CD4-positive, alpha-beta T cell treated with Interferon alpha-2 for 1 hour (primary cell): Measurements from ENCODE around the gene RDH8.
"Not testable (repeated sequence)": the region's sequence is repeated elsewhere in the genome, so short reads cannot be mapped to it uniquely, and the experiment has no call there.

ENCODE experiments used
- DNase-seq, 2 donors: peaks; one replicate each; pipeline ENCODE4 v3.0.0-alpha.2; 2020 to 2022

The RDH8 gene

DNA sequence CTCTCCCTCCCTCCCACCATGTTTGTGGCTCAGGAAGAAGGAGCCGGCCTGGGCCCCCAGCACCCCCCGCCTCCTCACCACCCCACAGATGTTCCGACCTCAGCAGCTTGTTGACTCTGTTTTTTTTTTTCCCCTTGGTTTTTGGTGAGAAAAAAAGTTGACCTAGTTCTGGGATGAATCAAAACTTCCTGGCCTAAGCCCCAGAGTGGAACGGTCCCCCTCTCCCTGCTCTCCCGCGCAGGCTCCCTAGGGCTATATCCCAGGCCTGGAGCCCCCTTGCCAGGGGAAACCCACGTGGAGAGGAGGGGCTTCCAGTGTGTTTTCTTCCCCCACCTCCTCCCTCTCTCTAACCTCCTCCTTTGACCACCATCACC is 7.0 kb upstream of the RDH8 start:
- no peak for DNase-seq

DNA sequence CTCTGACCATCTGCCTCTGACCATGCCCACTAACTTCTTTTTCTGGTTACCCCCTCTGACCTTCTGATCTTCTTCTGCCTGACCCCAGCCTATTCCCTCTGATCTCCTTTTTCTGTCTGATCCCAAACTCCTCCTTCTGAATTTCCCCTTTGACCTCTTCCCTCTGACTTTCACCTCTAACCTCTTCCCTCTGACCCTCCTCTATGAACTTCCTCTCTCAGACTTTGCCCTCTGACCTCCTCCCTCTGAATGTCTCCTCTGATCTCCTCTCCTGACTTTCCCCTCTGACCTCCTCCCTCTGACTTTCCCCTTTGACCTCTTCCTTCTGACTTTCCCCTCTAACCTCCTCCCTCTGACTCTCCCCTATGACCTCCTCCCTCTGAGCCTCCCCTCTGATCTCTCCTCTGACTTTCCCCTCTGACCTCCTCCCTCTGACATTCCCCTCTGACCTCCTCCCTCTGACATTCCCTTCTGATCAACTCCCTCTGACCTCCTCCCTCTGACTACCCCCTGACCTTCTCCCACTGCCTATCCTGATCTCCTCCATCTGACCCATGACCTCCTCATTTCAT is 6.4 kb upstream of the RDH8 start:
- DNase-seq: no peak

DNA sequence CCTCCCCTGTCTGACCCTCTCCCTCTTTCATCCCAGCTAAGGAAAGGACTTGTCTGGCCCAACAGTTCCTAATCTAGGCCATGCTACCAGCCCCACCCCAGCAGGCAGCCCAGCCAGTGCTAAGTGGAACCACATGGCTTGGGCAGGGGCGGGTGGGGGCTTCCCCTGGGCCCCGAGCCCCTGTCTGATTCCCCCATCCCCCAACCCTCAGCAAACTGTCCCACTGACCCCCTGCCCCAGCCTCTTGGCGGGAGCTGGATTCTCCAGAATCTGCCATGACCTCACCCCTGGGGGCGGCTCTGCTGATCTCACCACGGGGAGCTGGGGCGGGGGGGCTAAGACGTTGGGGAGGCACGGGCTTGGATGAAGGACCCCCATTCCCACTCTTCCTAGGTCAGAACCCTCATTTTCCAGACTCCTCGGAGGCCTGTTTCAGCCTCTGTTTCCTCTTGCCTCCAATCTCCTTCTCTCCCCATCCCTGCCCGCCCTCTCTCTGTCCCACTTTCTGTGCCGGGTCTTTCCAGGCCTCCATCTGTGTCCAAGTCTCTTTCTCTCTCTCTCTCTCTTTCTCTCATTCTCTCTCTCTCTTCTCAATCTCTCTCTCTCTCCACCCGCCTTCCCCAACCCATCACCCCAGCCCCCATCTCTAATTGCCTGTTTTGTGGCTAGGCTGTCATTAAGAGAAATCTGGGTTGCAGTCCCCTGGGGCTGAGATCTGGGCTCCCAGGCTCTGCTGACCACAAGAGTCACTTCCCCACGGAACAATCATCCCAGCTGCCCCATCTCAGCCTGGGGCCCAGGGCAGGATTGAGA is 5.7 kb upstream of the RDH8 start:
- DNase-seq: no peak

DNA sequence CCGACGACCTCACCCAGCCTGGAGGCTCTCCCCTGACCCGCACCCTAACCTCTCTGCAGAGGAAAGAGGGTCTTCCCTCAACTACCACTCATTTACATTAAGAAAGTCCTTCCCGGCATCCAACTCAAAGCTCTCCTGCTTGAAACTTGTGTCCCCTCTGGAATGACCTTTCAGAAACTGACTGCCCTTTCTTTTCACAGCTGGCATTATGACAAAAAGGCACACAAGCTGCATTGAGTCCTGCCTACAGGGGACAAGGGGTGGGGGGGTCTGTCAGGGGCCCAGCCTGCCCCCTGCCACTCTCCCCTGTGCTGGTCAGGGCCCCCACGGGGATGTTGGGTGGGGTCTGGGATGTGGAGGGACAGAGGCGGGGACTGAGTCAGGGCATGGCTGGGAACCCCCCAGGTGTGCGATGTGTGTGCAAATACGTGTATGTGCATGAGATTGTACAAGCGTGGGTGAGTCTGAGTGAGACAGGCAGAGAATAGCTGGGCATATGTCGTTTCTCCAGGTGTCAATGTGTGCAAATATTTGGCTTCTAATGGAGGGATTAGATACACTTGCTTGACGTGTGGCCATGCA is 5.0 kb upstream of the RDH8 start:
- no peak for DNase-seq

DNA sequence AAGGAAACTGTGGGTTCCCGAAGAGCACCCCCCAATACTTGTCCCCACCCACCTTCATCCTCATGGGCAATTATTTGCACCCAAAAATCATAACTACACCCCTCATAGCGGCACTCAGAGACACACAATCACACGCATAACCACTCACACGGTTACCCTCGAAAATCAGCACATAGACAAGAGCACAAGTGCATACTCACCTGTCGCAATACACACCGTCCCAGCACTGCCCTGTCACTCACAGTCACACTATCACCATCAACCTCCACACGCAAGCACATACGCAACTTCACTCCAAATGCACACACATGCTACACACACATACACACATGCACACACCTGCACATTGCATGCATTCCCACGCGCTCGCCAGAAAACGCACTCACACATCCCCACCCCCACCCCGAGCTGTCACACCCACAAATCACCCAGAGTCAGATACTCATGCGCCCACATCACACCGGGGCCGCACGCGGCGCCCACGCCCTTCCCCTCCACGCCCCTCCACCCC is 3.5 kb upstream of the RDH8 start:
- DNase-seq: no peak

DNA sequence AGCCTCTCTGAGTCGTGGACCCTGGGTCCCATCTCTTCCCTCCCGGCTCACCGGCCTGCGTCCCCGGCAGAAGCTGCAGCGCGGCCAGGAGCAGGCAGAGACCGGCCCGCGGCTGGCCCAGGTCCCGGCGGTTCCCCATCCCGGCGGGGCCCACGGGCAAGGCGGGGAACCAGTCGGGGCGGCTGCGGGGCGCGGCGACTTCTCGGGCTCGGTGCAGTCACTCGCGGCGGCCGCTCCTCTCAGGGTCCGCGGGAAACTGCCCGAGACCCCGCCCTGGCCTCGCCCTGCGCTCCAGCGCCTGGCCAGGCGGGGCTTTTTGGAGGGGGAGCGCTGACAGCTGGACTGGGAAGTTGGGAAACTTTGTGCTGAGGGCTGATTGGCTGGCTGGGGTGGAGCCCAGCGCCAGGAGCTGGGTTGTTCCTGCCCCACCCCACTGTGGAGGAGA is 3.0 kb upstream of the RDH8 start, which contains the start of gene COL5A3:
Gene COL5A3, minus strand, starts transcription at position 258 of the 445 bp plus-strand sequence. Its CDS starts 119 bp downstream, at position 139.
- DNase-seq: no peak

DNA sequence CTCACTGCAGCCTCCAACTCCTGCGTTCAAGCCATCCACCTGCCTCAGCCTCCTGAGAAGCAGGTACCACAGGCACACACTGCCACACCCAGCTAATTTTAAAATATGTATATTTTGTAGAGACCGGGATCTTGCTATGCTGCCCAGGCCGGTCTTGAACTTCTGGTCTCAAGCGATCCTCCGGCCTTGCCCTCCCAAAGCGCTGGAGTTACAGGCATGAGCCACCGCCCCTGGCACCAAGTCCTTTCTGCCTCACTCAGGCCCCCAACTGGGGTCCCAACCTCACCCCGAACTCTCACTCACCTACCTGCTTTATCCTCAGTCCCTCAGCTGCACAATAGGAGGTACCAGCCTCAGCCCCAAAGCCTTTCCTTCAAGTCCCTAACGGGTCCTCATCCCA is 2.3 kb upstream of the RDH8 start:
- no peak for DNase-seq

DNA sequence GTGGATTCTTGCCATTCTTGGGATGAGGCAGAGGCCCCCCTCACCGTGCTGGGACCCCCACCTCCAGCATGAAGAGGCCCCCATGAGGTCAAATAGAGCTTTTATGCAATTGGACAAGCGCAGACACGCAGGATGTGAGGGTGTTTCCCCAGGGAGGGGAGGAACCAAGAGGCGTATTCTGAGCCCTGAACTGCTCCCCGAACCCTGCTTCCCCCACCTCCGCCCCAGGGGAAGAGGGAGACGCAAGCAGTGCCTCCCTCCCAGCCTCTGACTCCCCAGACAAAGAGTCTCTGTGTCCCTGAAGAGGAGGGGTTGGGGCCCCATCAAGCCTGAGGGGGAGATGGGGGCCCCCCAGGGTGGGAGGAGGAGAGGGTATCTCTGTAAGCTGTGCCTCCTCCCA is 1.3 kb upstream of the RDH8 start:
- no peak for DNase-seq

DNA sequence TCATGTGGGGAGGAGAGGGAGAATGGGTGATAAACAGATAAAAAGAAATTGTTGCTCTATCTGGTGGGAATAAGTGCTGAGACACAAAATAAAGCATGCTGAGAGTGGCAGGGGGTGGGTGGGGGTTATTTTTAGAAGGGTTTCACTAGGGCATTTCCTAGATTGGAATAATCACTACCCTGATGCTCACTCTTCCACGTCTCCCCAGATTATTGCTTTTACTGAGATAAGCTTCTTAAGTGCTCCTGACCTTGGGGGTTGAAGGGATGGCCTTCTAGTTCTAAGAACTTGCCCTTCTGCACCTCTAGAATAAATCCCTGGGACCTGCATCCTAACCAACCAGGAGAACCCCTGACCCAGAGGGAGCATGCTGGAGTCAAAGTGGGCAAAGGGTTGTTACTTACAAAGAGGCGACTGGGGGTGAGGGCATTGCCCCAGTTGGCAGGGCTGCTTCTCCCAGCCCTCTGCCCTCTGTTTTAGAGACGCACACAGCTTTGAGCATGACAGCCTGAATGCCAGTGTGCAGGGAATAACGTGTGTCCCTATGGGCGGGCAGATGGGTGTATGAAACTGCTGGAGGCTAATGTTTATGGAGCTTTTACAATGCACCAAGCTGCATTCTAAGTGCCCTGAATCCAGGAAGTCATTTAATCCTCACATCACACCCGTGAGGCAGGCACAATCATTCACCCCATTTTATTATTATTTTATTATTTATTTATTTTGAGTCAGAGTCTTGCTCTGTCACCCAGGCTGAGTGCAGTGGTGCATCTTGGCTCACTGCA is 743 bp downstream of the RDH8 start:
- DNase-seq: no peak

DNA sequence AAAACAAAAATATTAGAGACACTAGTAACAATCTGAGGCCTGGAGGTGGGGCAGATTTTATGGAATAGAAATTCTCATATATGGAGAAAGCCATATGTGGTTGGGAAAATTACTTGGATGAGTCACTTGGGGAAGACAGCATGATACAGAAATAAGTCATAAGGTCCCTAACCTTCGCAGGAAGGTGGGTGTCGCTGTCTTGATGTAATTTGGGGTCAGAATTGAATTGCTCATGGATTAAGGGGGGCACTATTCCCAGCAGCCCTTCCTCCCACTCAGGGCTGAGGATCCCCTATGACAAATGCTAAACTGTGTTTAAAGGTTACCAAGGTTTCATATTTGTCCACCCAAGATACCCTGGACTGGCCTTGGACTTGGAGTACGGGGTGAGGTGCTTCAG is 5.0 kb downstream of the RDH8 start:
- no peak for DNase-seq

DNA sequence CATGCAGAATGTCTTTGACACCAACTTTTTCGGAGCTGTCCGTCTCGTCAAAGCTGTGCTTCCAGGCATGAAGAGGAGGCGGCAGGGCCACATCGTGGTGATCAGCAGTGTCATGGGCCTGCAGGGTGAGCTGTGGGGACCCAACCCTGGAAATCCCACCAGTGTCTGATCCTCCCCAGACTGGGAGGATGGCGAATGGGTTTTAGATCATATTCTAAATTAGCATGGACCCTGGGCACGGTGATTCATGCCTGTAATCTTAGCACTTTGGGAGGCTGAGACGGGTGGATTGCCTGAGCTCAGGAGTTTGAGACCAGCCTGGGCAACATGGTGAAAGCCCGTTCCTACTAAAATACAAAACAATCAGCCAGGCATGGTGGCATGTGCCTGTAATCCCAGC is 5.5 kb downstream of the RDH8 start:
- DNase-seq: no peak

DNA sequence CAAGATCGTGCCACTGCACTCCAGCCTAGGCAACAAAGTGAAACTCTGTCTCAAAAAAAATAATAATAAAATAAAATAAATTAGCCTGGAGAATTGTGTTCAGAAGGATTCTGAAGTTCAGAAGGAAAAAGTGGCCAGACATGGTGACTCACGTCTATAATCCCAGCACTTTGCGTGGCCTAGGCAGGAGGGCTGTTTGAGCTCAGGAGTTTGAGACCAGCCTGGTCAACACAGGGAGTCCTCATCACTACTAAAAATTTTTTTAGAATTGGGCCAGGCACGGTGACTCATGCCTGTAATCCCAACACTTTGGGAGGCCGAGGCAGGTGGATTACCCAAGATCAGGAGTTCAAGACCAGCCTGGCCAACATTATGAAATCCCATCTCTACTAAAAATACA is 6.0 kb downstream of the RDH8 start:
- no peak for DNase-seq

DNA sequence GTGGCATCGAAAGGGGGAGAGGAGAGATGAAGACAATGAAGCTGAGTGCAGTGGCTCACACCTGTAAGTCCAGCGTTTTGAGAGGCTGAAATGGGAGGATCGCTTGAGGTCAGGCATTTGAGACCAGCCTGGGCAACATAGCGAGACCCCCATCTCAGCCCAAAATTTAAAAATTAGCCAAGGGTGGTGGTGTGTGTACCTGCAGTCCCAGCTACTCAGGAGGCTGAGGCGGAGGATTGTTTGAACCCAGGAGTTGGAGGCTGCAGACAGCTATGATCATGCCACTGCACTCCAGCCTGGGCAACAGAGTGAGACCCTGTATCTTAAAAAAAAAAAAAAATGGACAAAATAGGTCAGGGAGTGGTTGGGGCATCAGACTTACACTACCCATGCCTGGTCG is 7.6 kb downstream of the RDH8 start:
- no peak for DNase-seq

DNA sequence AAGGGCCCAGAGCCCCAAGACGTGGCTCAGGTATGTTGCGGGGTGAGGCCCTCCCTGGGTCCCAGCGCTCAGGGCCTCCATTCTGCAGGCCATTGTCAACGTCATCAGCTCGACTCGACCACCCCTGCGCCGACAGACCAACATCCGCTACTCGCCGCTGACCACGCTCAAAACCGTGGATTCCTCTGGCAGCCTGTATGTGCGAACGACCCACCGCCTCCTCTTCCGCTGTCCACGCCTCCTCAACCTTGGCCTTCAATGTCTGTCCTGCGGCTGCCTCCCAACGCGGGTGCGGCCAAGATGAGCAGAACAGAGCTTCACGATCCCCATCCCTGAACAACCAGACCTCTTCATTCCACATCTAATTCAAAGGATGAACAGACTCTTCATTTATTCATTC is 8.2 kb downstream of the RDH8 start:
- no peak for DNase-seq

DNA sequence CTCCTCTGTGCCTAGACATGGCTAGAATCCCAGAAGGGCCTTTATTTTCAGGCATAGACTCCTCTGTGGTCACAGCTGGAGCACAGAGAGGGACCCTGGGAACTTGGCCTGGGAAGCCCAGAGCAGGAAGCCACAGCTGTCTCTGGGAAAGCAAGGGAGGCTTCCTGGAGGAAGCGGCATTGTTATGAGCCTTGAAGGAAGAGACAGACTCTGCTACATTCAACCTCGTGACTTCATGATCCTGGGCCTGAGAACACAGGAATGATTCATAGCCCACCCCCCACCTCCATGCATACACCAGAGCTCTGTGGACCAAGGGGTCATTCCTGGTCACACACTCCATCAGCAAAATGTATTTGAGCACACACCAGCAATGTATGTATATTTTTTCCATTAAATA is 8.6 kb downstream of the RDH8 start:
- no peak for DNase-seq

DNA sequence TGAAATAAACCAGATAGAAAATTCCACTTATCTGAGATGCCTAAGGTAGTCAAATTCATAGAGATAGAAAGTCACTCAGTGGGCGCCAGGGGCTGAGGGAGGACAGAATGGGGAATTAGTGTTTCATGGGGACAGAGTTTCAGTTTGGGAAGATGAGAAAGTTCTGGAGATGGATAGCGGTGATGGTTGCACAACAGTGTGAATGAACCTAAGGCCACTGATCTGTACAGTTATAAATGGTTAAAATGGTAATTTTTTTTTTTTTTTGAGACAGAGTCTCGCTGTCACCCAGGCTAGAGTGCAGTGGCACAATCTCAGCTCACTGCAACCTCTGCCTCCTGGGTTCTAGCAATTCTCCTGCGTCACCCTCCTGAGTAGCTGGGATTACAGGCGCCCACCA is 9.8 kb downstream of the RDH8 start:
- DNase-seq: not testable (repeated sequence)

DNA sequence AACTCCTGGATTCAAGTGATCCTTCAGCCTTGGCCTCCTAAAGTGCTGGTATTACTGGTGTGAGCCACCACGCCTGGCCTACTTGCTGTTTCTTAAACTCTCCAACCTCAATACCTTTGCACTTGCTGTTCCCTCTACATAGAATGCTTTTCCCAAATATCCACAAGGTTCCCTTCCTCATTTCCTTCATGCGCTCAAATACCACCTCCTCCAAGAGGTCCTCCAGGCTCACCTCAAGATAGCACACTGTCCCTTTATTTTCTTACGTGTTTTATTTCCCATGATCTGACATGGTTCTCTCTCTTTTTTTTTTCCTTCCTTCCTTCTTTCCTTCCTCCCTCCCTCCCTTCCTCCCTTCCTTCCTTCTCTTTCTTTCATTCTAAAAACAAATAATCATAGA is 13.5 kb downstream of the RDH8 start:
- no peak for DNase-seq

DNA sequence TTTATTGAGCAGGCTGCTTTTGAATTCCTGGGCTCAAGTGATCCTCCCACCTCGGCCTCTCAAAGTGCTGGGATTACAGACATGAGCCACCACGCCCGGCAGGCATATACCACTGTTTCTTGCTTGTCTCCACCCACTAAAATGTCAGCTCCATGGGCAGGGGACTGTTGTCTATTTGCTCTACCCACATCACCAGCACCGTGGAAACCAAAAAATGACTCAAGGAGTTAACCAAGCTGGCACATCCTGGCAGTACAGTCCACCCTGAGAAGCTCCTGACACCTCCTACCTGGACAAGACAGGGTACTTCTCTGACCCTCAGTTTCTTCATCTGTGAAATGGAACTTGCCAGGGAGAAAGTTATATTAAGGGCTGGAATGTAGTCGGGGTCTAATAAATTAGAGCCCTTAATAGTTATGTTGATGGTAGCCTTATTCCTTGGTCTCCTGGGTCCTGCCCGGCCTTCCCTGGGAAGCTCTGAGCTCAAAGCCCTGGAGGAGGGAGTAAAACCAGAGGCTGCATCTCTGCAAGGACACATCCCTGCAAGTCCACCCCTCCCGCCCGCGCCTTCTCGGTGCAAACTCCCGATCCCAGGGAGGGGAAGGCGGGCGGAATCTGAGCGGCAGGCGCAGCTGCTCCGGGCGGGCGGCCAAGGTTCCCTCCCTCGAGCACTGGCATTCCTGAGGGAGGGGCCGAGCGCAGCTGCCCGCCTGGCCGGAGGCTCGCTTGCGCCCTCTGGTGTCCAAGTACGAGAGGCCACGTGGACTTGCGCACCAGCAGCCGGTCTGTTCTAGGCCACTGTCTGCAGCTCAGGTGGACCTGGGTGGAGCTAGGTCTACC is 14.1 kb downstream of the RDH8 start:
- DNase-seq: peak; percentile 70 to 80

DNA sequence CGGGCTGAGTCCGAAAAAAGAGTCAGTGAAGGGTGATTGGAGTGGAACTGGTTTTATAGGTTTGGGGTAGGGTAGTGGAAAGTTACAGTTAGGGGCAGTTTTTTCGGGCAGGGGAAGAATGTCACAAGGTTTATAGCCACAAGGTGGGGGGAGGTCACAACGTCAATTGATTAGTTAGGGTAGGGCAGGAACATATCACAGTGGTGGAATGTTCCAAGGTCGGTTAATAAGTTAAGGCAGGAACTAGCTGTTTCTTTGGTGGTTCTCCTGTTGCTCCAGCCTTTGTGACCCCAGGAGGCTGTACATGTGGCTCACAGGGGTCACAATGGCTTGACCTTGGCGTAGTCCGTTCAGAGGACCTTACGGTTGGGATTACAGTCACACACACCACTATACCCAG is 20.3 kb downstream of the RDH8 start:
- no peak for DNase-seq

DNA sequence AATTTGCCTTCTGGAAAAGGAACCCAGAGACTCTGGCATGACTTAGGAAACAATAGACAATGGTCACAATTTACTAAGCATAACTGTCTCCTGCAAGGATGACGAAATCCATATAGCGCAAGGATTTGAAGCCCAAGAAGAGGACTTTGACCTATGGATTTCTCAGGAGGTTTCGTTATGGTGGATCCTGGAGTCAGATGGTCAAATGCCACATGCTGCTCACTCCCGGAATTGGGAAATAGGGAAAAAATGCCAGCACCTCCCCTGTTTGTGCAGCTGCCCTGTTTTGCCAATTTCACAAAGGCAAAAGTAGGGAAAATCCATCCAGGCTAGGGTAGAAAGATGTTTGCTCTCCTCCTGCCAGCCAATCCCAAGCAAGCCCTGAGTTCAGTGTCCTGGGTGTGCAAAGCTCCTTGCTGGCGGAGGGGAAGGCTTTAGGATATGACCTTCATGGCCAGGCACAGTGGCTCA is 23.4 kb downstream of the RDH8 start:
- DNase-seq: no peak

DNA sequence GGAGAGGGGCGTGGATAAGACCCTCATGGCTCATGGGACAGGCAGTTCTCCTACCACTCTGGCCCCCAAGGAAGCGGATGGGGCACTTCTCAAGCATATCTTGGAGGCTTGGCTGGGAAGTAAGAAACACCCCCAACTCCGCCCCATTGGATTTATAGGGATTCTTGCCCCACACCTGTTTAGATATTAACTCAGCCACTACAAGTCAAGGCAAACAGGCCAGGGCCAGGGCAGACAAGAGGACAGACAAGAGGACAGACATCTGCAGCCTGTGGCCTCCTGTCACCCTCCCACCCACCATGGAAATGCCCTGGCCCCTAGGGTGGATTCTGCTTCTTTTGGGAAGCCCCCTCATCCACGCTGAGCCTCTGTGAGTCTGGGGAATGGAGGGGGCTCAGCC is 24.1 kb downstream of the RDH8 start:
- DNase-seq: no peak

DNA sequence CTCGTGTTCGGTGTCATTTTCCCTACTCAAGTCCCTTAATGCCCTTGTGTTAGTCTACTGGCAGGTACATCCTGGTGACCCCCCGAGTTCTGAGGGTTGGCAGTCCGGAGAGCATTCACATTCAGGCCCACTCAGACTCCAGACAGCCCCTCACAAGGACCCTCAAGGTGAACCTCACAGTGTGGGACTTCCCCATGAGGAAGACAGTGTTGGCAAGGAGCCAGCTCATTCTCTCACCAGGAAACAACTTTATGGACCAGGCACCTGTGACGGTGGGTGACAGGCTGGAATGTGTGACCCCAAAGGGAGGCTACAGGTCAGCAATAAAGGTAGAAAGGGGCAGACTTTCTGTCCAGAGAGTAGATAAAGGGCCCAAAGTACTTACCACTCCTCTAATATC is 24.5 kb downstream of the RDH8 start:
- no peak for DNase-seq
